Activated CD4-positive, alpha-beta T cell treated with anti-CD3 and anti-CD28 coated beads, Interleukin-2, amount 50 U/mL, for 16 hours (primary cell): ENCODE measurements around the gene NPRL2.
"Not testable (repeated sequence)": the region's sequence is repeated elsewhere in the genome, so short reads cannot be mapped to it uniquely, and the experiment has no call there.

Experiments used
- DNase-seq: peaks from one replicate; pipeline ENCODE4 v3.0.0-alpha.2; 2020

Gene NPRL2

GRCh38 chr3:50326182-50326541 lies 24.4 kb downstream of the NPRL2 start:
- no peak for DNase-seq

- DNase-seq = no peak
Measured at GRCh38 chr3:50325497-50326181, 24.9 kb downstream of the NPRL2 start.

GRCh38 chr3:50325113-50325480 lies 25.5 kb downstream of the NPRL2 start:
- no peak for DNase-seq

- DNase-seq = peak; percentile 60
Measured at GRCh38 chr3:50324351-50325112, 26.0 kb downstream of the NPRL2 start.

GRCh38 chr3:50323614-50324199 lies 26.9 kb downstream of the NPRL2 start:
- DNase-seq = no peak

- DNase-seq = no peak
Measured at GRCh38 chr3:50323092-50323600, 27.4 kb downstream of the NPRL2 start.

- no peak for DNase-seq
Measured at GRCh38 chr3:50322386-50323091, 28.0 kb downstream of the NPRL2 start, which contains the start of gene HYAL2. HYAL2 (minus strand) TSS chr3:50322745; CDS start chr3:50320489, 2,256 bp downstream.

GRCh38 chr3:50322115-50322385 lies 28.5 kb downstream of the NPRL2 start:
- DNase-seq = no peak

- peak; percentile 85 for DNase-seq
Measured at GRCh38 chr3:50321336-50322114, 29.1 kb downstream of the NPRL2 start.

GRCh38 chr3:50320853-50321335 lies 29.7 kb downstream of the NPRL2 start:
- peak; percentile 58 for DNase-seq

- no peak for DNase-seq
Measured at GRCh38 chr3:50319894-50320625, 30.5 kb downstream of the NPRL2 start.

GRCh38 chr3:50319181-50319893 lies 31.2 kb downstream of the NPRL2 start:
- DNase-seq = no peak

- DNase-seq = no peak
Measured at GRCh38 chr3:50318615-50319014, 32.0 kb downstream of the NPRL2 start.

- no peak for DNase-seq
Measured at GRCh38 chr3:50318163-50318562, 32.4 kb downstream of the NPRL2 start.

- DNase-seq = no peak
Measured at GRCh38 chr3:50317300-50317699, 33.3 kb downstream of the NPRL2 start.

GRCh38 chr3:50316657-50317242 lies 33.8 kb downstream of the NPRL2 start:
- DNase-seq = peak; percentile 66

- no peak for DNase-seq
Measured at GRCh38 chr3:50314816-50315215, 35.8 kb downstream of the NPRL2 start.

- no peak for DNase-seq
Measured at GRCh38 chr3:50314342-50314741, 36.2 kb downstream of the NPRL2 start.

GRCh38 chr3:50312041-50312440 lies 38.5 kb downstream of the NPRL2 start:
- not testable (repeated sequence) for DNase-seq

GRCh38 chr3:50304601-50305000 lies 46.0 kb downstream of the NPRL2 start:
- no peak for DNase-seq
